Sigmoid colon (tissue), 7 donors: ENCODE measurements around the gene PHACTR3. TPM values are rescaled to one million over a fixed set of nuclear protein-coding genes. Genes with fewer than 3 reads are reported as not detected.

ENCODE experiments used
- DNase-seq: peaks from one replicate; pipeline ENCODE4 v3.0.0-alpha.2; 2019
- H3K27ac ChIP-seq, 4 donors: fragments of 200-600 bp; sonication (generic); one replicate each; pipeline ENCODE4 v1.5.1; 2016 to 2019; ENCODE audit warnings: mild to moderate bottlenecking in 1 of 4
- H3K27me3 ChIP-seq, 3 donors: fragments of 200-600 bp; sonication (generic); one replicate each; pipeline ENCODE4 v1.5.1; 2019; ENCODE audit warnings: mild to moderate bottlenecking in 1 of 3
- H3K36me3 ChIP-seq, 4 donors: fragments of 200-600 bp; sonication (generic); one replicate each; pipeline ENCODE4 v1.5.1; 2016 to 2019
- H3K4me1 ChIP-seq, 4 donors: fragments of 200-600 bp; sonication (generic); one replicate each; pipeline ENCODE4 v1.5.1; 2017 to 2019
- H3K4me3 ChIP-seq, 4 donors: fragments of 200-600 bp; sonication (generic); one replicate each; pipeline ENCODE4 v1.5.1; 2017 to 2019; ENCODE audit warnings: mild to moderate bottlenecking in 2 of 4, moderate library complexity in 1 of 4
- H3K9me3 ChIP-seq, 4 donors: fragments of 200-600 bp in 3 of 4; sonication (generic) in 3 of 4; one replicate each; pipeline versions ENCODE4 v1.5.1 to v1.6.1; 2013 to 2019
- CTCF ChIP-seq, 4 experiments: fragments of 450-650 bp in 3 of 4; fragments of 200-600 bp in 1 of 4; IDR thresholded peaks; one replicate each; pipeline ENCODE4 v1.5.1; 2016 to 2019; ENCODE audit warnings: antibody characterized with exemption in 4 of 4, mild to moderate bottlenecking in 3 of 4, moderate library complexity in 2 of 4
- EP300 ChIP-seq, 4 donors: sonication (generic); formaldehyde crosslinking; IDR thresholded peaks; one replicate each; pipeline ENCODE4 v1.6.1; 2017; ENCODE audit warnings: antibody characterized with exemption in 4 of 4
- POLR2A ChIP-seq, 2 donors: fragments of 450-650 bp; IDR thresholded peaks; one replicate each; pipeline ENCODE4 v1.6.1; 2016; ENCODE audit warnings: antibody characterized with exemption in 2 of 2, mild to moderate bottlenecking in 2 of 2, moderate library complexity in 2 of 2
- POLR2AphosphoS5 ChIP-seq, 4 donors: sonication (generic); formaldehyde crosslinking; IDR thresholded peaks; one replicate each; pipeline ENCODE4 v1.6.1; 2017; ENCODE audit warnings: antibody characterized with exemption in 4 of 4
- WGBS, 2 donors: extraction: QIAGEN DNeasy Blood & Tissue Kit; methylation state at CpG; one replicate each; pipeline ENCODE4 v1.1.7; 2013; 5-methylcytosine and 5-hydroxymethylcytosine counted together
- intact Hi-C: fragments of 100-400 bp; cut with DNase I; formaldehyde crosslinking; loops from one replicate; pipeline ENCODE4 v1.15.1; 2023
- polyA plus RNA-seq, 3 donors: library from polyadenylated mRNA; stranded (reverse); fragments of 200-250 nt; gene quantifications; one replicate each; pipeline ENCODE4 v1.2.3, GENCODE V29; 2013
- total RNA-seq, 4 donors: library from RNA; depleted of rRNA; stranded (reverse); fragments of >200 nt; gene quantifications; one replicate each; pipeline ENCODE4 v1.1.0, GENCODE V29; 2016
- donor health status: healthy with polysubstance abuse.
- donor health status: Bipolar disorder and iron deficiency.
- donor health status: healthy.

Gene PHACTR3
- total and polyA plus RNA-seq, 7 donors = under 0.01 to 1.5 (median 0.81) TPM

GRCh38 chr20:59574308-59574707 lies 30.0 kb upstream of the PHACTR3 start:
- H3K4me3 ChIP-seq = no peak overlapping the region
- intact Hi-C loops = no loop called here
- no peak for DNase-seq
- 67 to 83% methylated on average over 3 of the region's 3 CpGs for WGBS, 2 donors
- no peak overlapping the region for H3K27ac ChIP-seq
- peaks cover 19 to 68% (median 34%) of the 10 kb centered on the region in 3 donors for H3K27me3 ChIP-seq
- no peaks in the 10 kb centered on the region for H3K9me3 ChIP-seq
- H3K4me1 ChIP-seq = peaks cover 0 to 10% (median 5%) of the 10 kb centered on the region in 4 donors
- H3K36me3 ChIP-seq = no peaks in the 10 kb centered on the region
- TF ChIP-seq POLR2A (IDR thresholded peaks at IDR 0.05) (no peak), POLR2AphosphoS5 (IDR thresholded peaks at IDR 0.05) (no peak), EP300 (IDR thresholded peaks at IDR 0.05) (no peak)

DNA sequence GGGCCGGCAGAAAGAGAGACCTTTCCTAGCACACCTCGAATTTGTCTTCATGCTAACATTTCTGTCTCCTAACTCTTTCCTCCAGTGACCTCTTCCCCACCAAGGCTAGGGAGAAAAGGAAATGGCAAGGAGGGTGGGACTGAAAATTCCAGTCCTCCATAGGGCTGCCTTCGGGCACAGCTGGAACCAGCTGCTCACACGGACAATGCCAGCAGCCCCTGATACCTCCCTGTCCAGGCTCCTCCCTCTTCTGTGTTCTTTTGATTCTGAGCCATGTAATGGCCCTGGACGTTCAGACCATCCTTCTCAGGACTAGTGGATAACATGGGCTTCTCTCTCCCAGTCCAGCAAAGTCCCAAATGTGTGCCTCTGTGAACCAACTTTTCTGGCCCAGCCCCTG lies 29.1 kb upstream of the PHACTR3 start:
- no peak for TF ChIP-seq CTCF (IDR thresholded peaks at IDR 0.05)
- TF ChIP-seq POLR2A (IDR thresholded peaks at IDR 0.05) = no peak
- TF ChIP-seq POLR2AphosphoS5 (IDR thresholded peaks at IDR 0.05) = no peak
- no peak for TF ChIP-seq EP300 (IDR thresholded peaks at IDR 0.05)

GRCh38 chr20:59575653-59576052 lies 28.7 kb upstream of the PHACTR3 start:
- DNase-seq = no peak
- peaks cover 0 to 10% (median 5%) of the 10 kb centered on the region in 4 donors for H3K4me1 ChIP-seq
- peaks cover 19 to 77% (median 40%) of the 10 kb centered on the region in 3 donors for H3K27me3 ChIP-seq
- no peaks in the 10 kb centered on the region for H3K9me3 ChIP-seq
- WGBS, 2 donors = 85 to 89% methylated on average over 1 of the region's 1 CpG
- TF ChIP-seq EP300 (IDR thresholded peaks at IDR 0.05) (no peak), POLR2A (IDR thresholded peaks at IDR 0.05) (no peak), POLR2AphosphoS5 (IDR thresholded peaks at IDR 0.05) (no peak), CTCF (IDR thresholded peaks at IDR 0.05) (no peak)
- H3K4me3 ChIP-seq = no peak overlapping the region
- no peak overlapping the region for H3K27ac ChIP-seq
- no peaks in the 10 kb centered on the region for H3K36me3 ChIP-seq
- intact Hi-C loops = no loop called here

More for the DNA sequence above, 29.1 kb upstream of the PHACTR3 start:
- H3K27me3 ChIP-seq = peaks cover 19 to 77% (median 40%) of the 10 kb centered on the region in 3 donors
- H3K27ac ChIP-seq = no peak overlapping the region
- H3K4me3 ChIP-seq = no peak overlapping the region
- intact Hi-C loops = no loop called here
- DNase-seq = no peak
- WGBS, 2 donors = 37 to 47% methylated on average over 5 of the region's 5 CpGs
- no peaks in the 10 kb centered on the region for H3K9me3 ChIP-seq
- H3K4me1 ChIP-seq = peaks cover 0 to 10% (median 5%) of the 10 kb centered on the region in 4 donors
- H3K36me3 ChIP-seq = no peaks in the 10 kb centered on the region

- no peaks in the 10 kb centered on the region for H3K36me3 ChIP-seq
- intact Hi-C loops = no loop called here
- DNase-seq = no peak
- peaks cover 19 to 77% (median 37%) of the 10 kb centered on the region in 3 donors for H3K27me3 ChIP-seq
- TF ChIP-seq POLR2A (IDR thresholded peaks at IDR 0.05) = no peak
- TF ChIP-seq CTCF (IDR thresholded peaks at IDR 0.05) = no peak
- no peak for TF ChIP-seq POLR2AphosphoS5 (IDR thresholded peaks at IDR 0.05)
- no peak for TF ChIP-seq EP300 (IDR thresholded peaks at IDR 0.05)
- H3K27ac ChIP-seq = no peak overlapping the region
- no peaks in the 10 kb centered on the region for H3K9me3 ChIP-seq
- H3K4me1 ChIP-seq = peaks cover 0 to 10% (median 5%) of the 10 kb centered on the region in 4 donors
- no peak overlapping the region for H3K4me3 ChIP-seq
- 33 to 49% methylated on average over 18 of the region's 18 CpGs for WGBS, 2 donors
Observed at GRCh38 chr20:59576216-59576953, 28.0 kb upstream of the PHACTR3 start.

- H3K27me3 ChIP-seq = peaks cover 19 to 77% (median 35%) of the 10 kb centered on the region in 3 donors
Observed at GRCh38 chr20:59577037-59577808, 27.1 kb upstream of the PHACTR3 start.

More at GRCh38 chr20:59577037-59577808, 27.1 kb upstream of the PHACTR3 start:
- 5 to 6% methylated on average over 95 of the region's 95 CpGs for WGBS, 2 donors
- Histone ChIP-seq H3K27ac (no peak overlapping the region), H3K4me3 (peak overlapping the region in 3 of 4 donors; percentile 7 to 27 (median 20)), H3K9me3 (no peaks in the 10 kb centered on the region), H3K36me3 (no peaks in the 10 kb centered on the region), H3K4me1 (peaks cover 0 to 4% (median under 1%) of the 10 kb centered on the region in 4 donors)
- TF ChIP-seq POLR2AphosphoS5 (IDR thresholded peaks at IDR 0.05) (no peak), CTCF (IDR thresholded peaks at IDR 0.05) (no peak), POLR2A (IDR thresholded peaks at IDR 0.05) (no peak)
- intact Hi-C loops = no loop called here
- peak; percentile 29 for DNase-seq
